GM21423 (cell line): ENCODE measurements around the gene AP5B1.
A peak's percentile ranks its signal among the peaks of the same experiment; 100 is the strongest.

Experiments used
- ATAC-seq: cut with Tn5 transposase; IDR thresholded peaks from one replicate; pipeline ENCODE4 v1.9.1; 2021; ENCODE audit warnings: mild to moderate bottlenecking, moderate library complexity; ENCODE audit not compliant: unreplicated experiment

The AP5B1 gene

GRCh38 chr11:65780770-65781151 is at the start of gene AP5B1:
Gene AP5B1, minus strand, starts transcription at chr11:65780976. Its CDS starts 385 bp downstream, at chr11:65780591.
- peak; percentile 57 for ATAC-seq

DNA sequence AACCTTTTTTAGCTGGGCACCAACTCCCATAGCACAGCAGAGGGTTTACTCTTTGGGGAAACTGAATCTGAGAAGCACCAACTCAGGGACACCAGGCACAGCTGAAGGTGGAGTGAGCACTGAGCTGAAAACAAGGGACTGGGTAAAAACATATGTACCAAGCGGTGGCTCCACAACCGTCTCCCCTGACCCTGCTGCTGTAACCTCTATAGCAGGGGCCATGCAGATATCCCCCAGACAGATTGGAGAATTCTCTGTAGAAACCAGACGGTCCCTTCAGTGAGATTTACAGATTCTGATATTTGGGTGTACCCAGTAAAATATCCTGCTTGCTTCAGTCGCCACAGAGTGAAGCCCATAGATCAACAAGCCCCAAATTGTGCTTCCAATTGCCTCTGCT is 48.7 kb upstream of the AP5B1 start:
- no peak for ATAC-seq

DNA sequence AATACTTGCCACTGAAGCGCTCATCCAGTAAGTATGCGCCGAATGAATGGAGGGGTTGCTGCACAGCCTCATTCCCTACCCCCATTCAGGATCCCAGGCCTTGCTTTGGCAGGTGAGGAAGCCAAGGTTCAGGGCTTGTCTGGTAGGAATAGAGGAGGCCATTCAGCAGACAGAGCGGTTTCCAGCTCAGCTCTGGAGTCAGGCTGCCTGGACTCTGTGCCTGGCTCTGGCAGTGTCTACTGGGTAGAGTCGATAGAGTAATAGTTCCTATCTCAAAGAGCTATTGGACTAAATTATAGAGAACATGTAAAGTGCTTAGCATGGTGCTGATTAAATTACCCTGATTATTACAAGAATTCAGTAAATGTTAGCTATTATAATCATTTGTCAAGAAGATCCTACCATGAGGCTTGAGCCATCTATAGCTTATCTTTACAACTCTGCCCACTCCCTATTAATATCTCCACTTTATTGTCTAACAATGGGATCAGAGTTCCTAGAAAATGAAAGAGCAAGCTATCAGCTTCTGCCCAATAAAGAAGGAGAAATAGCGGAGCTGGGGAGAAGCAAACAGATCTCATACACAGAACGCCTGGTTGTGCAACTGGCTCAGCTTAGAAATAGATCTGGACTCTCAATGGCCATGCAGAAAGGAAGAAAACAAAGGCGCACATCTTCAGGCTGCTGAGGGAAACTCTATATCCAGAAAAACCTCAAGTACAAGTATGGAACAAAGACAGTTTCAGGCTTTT is 46.4 kb upstream of the AP5B1 start:
- no peak for ATAC-seq

DNA sequence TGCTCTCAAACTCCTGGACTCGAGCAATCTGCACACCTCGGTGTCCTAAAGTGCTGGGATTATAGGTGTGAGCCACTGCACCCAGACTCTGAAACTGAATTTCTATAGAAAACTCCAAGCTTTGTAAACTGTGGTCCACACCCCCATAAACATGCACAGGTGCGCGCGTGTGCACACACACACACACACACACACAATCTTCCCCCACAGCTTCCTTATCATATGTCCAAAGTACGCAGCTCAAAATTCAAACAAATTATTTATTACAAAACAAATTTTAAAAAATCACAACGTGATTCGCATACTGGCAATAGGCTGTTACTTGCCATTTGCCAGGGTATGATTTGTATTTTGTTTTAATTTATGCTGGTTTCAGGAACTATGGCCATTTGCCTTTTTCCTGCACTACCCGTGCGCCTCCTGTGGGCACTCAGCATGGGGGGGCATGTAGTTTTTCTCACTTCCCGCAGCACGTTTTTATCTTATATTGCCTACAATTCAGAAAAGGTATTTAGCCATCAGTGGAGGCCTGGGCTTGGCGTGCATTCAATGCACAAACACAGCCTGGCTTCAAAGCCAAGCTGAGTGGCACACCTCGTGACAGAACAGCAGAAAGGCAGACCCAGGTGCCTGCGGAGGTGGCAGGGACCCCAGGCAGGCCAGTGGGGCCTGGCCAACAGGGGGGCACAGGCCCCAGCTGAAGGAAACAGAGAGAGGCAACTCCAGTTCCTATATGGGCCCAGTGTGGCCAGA is 42.2 kb upstream of the AP5B1 start:
- no peak for ATAC-seq

DNA sequence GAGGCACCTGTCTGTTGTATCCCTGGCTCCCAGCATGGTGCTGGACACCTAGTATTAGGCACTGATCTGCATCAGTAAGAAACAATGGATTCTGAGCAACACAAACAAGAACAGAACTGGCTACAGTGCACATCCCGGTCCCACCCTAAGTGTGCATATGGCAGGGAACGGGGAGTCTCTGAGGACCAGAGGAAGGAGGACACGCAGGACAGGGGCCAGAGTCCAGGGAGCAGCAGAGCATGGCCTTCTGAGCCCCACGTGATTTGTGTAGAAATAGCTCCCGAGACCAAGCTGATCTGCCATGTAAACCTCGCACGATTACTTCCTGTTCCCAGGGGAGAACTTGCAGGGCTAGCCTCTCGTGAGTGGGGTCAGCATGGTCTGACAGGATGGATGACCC is 40.3 kb upstream of the AP5B1 start:
- ATAC-seq: no peak

- ATAC-seq: peak; percentile 75
Observed at GRCh38 chr11:65817835-65818680, 37.3 kb upstream of the AP5B1 start.

- no peak for ATAC-seq
Observed at GRCh38 chr11:65817312-65817834, 36.6 kb upstream of the AP5B1 start.

- no peak for ATAC-seq
Observed at GRCh38 chr11:65816696-65817095, 35.9 kb upstream of the AP5B1 start.

DNA sequence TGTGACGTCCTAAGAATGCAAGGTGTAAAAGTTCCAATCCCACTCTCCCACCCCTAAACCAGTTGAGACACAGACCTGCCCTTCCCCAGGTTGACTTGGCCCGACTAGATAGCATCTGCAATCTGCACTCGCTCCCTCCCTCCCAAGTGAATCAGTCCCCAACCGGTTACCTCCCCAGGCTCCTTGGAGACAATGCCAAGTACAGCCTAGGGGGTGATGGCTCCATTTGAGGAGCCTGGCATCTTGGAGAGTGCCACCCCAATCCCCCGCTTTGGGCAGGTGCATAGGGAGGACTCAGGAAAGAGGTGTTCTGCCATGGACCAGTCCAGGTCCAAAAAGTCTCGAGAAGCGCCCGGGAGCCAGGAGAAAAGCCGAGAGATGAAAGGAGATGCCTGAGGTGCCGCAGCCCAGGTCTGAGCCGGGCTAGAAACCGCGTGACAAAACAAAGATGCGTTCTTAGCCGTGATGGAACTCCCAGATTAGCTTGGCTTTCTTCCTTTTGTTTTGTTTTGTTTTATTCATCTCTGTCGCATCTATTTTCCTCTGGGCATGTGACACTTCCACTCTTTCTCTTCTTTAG is 34.3 kb upstream of the AP5B1 start:
- ATAC-seq: no peak

GRCh38 chr11:65814131-65814985 is 33.6 kb upstream of the AP5B1 start:
- no peak for ATAC-seq

DNA sequence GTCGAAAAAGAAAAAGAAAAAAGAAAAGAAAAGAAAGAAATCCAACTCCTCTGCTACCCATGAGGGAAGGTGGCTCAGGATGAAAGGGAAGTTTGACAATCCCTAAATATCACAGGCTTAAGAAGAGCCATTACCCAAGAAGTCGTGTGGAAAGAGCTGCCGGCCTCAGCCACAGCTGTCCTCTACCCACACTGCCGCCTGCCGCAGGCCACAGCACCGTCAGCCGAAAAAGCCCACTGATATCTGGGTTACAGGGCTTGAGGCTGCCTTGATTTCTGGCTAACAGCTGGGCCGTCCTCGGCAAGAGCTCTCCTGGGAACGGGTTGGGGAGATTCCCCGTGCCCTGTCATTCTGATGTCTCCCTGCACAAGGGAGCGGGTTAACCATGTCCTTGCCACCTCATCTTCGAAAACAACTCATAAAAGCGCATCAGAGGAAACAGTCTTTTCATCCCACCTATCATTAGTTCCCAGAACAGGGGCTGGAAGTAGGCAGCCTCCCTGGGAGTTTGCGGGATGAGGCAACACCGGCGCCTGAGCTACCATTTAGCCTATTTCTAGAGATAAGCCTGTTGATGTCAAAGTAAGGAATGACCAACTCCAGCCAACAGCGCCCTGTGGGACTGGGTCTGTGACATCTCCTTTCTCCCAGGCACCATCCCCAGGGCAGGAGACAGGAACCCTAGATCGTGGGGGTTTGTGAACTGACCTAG is 31.1 kb upstream of the AP5B1 start:
- ATAC-seq: no peak

DNA sequence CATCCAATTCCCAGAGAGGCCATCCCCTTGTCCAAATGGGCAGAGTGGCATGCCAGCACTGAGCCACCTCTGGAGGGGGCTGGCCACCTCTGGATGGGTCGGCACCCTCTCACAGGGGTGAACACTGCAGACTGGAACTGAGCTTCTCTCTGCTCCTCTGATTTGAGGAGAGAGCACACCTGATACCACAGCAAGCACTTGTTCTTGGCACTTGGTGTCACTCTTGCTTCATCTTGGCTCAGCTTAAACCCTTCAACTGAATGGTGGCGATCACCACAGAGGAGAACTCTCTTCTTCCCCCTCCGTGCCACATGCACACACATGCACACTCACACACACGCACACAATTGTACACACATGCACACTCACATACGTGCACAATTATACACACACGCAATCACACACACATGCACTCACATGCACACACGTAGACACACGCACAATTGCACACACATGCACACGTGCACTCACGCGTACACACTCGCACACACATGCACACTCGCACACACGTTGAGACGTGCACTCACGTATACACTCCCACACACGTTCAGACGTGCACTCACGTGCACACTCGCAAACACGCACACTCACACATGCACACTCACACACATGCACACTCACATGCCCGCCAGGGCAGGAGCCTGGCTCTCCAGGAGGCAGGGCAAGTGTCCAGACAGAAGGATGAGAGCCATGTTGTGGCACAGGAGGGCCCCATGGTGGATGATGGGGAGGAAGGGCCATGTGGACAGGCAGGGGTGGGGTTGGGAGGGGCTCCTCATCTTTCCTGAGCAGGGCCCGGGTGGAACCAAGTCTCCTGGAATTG is 29.5 kb upstream of the AP5B1 start:
- ATAC-seq: no peak

DNA sequence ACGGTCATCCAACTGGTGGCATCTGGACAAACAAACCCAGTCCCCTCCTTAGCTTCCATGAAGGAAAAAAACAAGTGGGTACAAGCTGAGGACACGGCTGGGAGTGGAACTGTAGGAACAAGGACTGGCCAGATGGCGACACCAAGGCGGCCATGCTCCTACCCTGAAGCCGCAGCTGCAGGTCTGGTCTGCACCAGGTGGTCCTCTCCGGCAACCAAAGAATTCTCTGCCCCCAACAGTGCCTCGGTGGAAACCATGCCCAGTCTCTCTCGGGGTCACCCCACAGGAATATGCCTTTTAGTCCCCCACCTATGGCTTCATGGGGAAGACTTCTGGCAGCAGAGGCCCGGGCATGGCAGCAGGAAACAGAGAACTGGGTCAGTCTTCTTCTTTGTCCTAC is 28.7 kb upstream of the AP5B1 start:
- no peak for ATAC-seq

DNA sequence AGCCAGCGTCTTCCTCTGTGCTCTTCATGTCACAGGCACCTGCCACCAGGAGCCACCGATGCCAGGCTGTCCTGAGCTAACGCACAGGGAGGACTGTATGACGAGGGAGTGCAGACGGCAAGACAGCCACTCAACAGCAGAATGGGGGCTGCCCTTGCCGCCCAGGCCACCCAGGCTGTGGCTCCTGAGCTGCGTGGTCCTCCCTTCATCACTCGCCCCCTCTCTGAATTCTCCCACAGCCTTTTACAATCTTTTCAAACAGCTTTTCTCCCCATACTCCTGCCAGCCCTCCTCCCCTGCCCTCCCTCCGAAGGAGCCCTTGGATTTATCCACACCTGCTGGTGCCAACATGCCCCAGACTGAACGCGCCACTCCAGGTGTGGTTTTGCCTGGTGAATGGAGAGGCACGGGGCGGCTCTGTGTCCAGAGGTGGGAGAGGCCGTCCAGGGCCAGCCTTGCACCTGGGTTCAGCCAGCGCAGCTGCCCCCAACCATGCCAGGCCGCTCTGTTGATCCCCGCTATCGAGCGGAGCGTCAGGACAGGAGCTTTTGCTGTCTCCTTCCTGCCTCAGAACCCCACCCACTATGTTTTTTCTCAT is 28.1 kb upstream of the AP5B1 start:
- ATAC-seq: no peak

DNA sequence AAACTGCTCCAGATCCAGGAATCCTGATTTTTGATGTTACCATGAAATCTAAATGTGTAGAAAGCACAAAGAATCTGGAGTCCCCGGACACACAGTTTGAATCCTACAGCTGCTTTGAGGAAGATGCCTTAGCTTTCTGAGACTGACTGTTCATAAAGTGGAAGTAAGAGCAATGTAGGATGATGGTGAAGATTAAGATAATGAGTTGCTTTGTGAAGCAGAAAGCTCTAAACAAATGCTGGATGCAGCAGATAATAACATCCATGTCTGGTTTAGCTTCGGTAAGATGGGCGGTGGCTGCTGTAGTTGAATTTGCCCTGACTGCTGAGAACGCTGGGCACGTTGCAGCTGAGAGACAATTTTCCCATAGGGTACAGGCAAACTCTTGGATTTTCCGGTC is 26.2 kb upstream of the AP5B1 start:
- ATAC-seq: no peak

- ATAC-seq: no peak
Observed at GRCh38 chr11:65803797-65804492, 23.2 kb upstream of the AP5B1 start.

DNA sequence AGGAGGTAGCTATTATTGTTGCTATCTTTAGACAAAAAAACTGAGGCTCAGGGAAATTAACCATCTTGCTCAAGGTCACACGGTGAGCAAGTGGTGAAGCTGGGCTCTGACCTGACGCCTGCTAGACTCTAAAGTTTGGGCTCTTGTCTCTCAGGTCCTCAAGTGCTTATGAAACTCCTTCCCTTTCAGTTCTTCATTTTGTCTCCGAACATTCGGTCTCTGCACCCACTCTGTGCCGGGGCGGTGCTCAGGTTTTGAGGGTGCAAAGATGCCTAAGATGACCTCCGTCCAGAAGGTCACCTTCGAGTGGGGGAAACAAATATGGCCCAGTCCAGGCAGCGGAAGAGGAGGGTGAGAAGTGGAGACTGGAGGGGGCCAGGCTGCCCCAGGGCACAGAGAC is 22.1 kb upstream of the AP5B1 start:
- peak; percentile 76 for ATAC-seq
